AG08396 (cell line): ENCODE measurements around the gene NIBAN1.
A peak's percentile ranks its signal among the peaks of the same experiment; 100 is the strongest.
"Not testable (repeated sequence)": the region's sequence is repeated elsewhere in the genome, so short reads cannot be mapped to it uniquely, and the experiment has no call there.

Experiments used
- DNase-seq: peaks from one replicate; pipeline ENCODE4 v3.0.0; 2012; ENCODE audit warnings: low spot score, mixed read lengths

Gene NIBAN1

DNA sequence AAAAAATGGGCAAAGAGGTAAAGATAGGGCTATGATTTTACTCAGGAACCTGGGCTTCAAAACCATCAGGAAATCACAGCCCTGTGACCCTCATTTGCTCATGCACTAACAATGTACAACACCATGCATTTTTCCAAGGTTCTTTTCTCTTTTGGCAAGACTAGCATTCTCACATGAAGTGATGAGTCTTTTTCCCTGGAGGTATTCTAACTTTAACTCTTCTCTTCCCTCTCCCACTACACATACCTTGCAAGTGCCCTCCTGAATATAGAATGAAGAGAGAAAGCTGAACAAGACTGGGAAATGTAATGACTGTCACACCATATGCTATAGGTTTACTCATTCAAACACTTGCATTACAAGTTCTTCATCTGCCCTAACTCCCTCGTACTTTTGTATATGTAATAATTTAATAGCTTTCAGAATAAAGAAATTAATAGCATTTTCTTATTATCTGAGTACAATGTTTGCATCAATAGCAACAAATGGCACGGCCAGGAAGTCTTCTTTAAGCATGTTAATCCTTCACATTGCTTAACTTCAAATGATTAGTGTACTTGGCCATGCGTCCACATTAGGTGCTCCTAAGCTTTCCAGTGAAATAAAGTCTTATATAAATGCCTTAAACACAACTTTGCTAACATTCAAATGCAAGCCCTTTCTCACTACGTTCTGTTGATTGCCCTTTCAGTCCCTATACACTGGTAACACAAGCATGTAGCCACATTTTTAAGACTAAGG lies 1.8 kb downstream of the NIBAN1 start:
- peak; percentile 52 for DNase-seq

DNA sequence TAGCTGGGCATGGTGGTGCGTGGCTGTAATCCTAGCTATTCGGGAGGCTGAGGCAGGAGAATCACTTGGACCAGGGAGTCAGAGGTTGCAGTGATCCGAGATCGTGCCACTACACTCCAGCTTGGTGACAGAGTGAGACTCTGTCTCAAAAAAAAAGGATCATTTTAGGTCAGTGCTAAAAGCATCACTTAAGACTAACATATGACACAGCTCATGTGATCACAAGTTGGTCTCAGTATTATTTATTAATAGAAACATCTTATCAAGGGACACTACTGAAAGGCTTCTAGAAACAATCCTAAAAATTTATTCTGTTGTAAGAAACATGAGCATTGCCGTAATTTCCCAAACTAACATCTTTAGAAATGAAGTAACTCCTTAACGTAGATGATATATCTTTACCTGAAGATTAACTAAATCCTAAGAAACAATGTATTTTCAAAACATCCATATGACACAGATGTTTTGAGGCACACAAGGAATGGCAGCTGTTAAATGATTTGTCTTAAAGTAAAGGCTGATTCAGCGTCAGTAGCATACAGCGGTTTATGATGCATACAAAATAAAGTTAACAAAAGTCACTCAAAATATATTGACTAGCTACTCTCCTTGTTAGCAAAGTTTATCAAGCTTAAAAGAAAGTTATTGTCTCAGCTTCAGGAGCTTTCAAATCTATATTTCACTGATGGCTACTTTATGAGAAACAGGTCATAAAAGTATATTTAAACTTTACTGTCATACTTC lies 2.6 kb downstream of the NIBAN1 start:
- DNase-seq = no peak

DNA sequence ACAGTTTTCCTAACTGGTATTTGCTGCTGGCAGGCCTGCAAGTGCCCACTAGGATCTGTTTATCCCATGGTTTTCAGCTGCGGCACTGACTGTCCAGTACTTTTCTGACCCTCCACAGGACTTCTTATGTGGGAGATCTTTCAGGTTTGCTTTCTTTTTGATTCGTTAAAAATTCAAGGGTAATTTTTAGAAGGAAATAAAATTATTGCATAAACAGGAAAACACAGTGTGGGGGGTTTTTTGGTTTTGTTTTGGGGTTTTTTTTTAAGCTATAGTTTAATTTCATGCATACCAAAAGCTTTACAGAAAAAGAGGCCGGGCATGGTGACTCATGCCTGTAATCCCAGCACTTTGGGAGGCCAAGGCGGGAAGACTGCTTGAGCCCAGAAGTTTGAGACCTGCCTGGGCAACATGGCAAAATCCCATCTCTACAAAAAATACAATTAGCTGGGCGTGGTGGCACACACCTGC lies 3.6 kb downstream of the NIBAN1 start:
- no peak for DNase-seq

DNA sequence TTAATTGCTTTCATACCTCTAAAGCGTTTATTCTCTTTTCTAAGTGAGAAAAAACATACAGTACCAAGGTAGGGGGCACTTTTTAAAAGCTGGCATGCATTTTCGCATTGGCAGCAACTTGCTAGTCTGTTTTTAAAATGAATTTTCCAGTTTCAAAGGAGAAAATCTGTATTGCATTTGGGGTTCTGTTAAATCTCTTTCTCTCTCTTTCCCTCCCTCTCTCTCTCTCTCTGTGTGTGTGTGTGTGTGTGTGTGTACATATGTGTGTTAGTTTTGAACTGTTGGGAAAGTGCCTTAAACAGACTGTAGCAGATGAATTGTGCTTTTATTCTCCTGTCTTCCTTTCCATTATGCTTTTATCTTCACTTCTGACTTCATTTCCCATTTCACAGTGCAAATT lies 7.3 kb downstream of the NIBAN1 start:
- DNase-seq = no peak

DNA sequence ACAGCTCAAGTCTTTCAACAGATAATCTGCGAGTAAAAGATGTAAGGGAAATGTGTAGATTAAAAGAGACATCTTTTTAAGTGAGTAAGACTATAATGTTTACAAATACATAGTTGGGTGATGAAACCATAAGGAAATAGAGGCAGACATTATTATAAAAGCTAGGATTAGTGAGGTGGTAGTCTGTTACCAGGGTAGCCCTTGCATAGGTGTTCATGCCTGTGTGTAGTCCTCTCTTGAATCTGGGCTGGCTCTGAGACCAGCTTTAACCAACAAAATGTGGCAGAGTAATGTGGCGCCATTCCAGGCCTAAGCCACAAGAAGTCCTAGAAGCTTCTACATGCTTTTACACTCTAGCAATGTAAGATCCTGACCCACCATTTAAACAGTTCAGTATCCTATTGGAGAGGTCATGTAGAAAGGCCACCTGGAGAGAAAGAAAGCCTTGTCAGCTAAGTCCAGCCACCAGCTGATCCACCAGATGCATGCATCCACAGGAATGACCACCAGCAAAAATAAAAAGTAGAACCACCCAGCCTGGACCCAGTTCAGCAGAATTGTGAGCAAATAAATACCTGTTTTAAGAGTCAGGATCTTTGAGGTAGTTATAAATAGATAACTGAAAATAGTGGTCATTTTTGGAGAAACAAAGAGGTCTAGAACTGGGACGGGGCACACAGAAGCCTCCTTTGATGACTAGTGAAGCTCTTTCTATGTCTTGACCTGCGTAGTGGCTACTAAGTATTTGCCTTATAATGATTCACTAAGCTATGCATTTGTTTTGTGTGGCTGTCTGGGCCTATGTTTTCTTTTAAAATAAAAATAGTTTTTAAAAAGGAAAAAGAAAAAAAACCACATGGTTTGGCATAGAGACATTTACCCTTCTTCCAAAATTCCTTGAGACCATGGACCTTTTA lies 8.1 kb downstream of the NIBAN1 start:
- DNase-seq = no peak

DNA sequence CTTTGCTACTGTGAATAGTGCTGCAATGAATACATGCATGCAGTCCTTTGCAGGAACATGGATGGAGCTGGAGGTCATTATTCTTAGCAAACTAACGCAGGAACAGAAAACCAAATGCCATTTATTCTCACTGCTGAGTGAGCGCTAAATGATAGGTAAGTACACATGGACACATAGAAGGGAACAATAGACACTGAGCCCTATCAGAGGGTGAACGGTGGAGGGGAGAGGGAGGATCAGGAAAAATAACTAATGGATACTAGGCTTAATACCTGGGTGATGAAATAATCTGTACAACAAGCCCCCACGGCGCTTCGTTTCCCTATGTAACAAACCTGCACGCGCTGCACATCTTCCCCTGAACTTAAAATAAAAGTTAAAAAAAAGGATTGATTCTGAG lies 8.9 kb downstream of the NIBAN1 start:
- DNase-seq = no peak

DNA sequence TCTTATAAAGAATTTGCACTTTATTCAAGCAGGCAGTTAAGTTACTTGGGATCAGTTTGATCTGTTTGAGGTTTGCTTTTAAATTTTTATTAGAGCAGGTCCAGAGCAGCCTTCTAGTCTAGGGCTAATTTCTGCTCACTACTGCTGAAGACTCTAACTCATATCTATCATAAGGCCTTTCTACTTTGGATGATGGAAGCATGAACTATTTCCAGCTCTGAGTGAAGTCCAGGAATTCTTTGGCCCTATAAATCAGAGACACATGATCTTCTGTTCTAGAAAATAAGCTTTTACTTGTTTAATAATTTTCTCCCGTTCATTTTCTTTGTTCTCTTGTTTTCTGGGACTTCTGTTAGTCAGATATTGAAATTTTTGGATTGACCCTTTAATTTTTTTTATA lies 14.7 kb downstream of the NIBAN1 start:
- DNase-seq = no peak

DNA sequence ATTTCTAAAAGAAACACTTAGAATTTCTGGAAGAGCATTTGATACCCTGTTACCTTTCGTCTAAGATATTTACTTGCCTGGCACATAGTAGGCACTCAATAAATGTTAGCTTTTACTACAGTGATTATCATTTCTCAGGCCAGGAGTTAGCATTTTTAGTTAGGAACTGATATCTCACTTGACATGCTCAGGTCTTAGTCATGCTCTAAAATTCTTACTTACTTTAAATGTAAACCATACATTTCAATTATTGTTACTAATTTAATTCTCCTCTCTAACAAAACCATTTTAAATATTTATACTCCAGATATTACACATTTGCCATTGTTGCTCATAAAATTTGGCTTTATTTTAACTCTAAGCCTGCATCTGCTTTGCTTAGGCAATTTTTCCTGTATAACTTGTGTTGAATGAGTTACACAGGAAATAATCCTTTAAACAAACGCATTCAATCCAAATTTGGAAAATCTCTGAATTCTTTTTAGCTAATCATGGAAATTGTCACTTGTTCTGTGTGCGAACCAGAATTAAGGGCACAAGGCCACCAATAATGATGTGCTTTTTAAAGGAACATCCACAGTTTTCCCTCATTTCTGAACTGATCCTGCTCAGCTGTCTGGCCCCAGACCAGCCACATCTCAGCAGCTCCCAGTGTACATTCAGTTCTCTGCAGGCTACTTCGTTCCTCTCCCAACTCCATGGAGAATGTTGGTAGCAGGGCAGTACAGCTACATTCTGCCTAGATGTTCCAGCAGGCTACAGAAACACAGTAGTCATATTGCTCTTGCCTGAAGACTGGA lies 15.6 kb downstream of the NIBAN1 start:
- DNase-seq = no peak

DNA sequence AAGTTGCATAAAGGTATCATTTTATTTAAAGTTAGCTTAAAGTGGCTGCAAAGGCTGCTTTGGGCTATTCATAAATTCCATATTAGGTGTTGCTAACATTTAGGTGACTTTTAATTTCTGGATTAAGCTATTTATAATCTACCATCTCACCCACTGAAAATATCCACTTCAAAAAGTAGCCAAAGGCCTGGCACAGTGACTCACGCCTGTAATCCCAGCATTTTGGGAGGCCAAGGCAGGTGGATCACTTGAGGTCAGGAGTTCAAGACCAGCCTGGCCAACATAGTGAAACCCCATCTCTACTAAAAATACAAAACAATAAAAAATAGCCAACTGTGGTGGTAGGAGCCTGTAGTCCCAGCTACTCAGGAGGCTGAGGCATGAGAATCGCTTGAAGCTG lies 16.4 kb downstream of the NIBAN1 start:
- DNase-seq = not testable (repeated sequence)

DNA sequence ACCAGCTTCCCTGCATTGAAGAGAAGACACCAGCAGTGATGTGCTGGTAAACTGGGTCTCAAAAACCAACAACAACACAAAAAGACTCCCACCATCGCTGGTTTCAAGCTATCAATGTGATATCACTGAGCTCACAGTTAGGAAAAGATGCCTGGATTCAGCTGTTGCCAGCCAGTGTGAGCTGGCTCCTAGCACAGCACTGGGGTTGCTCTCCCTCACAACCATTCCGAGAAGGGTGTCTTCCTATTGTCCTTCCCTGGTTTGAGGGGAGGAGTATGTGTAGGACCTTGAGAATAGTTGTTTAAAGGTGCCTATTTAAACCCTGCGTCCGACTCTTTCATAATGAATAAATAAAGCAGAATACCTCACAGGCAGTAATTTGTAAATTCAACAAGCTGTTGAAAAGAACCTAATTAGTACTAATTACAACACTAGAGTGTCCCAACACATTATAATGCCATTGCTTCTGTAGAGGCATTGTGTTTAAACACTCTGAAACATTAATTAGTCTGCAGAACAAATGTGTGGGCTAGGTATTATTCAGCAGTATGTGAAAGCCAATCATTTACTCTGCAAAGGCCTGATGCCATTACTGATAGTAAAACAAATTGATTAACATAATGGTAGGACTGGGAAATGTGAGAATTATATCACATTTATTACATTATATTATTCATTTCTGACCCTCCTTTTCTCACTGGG lies 17.2 kb downstream of the NIBAN1 start:
- no peak for DNase-seq

DNA sequence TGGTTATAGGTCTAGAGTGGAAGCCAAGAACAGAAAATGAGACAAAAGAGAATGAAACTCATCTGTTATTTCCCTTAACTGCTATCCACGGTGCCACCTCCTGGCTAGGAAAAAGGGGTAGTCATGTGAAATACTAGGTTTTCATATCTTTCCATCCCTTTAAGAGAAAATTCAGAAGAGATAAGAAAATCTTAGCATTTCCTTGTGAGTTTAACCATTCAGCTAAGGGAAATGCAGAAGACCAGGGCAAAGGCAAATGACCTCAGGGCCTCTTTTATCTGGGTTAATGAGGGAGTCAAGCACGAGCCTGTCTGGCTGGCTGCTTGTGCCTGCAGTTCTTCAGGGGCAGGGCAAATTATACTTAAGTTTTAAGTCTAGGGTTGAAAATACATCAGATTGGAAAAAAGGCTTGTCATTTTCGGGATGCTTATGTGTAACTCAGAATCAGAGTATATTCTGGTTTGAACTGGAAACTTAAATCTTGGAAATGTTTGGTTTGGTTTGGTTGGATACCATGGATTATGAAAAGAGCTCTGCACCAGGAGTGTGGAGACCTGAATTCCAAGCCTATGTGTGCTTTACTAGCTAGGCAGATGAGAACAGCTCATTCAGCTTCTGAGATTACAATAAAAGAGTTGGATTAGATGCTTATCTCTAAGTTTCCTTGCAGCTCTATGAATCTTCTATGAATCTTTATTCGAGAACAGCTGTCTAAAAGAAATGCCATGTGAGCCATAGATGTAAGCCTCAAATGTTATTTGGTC lies 19.9 kb downstream of the NIBAN1 start:
- no peak for DNase-seq

DNA sequence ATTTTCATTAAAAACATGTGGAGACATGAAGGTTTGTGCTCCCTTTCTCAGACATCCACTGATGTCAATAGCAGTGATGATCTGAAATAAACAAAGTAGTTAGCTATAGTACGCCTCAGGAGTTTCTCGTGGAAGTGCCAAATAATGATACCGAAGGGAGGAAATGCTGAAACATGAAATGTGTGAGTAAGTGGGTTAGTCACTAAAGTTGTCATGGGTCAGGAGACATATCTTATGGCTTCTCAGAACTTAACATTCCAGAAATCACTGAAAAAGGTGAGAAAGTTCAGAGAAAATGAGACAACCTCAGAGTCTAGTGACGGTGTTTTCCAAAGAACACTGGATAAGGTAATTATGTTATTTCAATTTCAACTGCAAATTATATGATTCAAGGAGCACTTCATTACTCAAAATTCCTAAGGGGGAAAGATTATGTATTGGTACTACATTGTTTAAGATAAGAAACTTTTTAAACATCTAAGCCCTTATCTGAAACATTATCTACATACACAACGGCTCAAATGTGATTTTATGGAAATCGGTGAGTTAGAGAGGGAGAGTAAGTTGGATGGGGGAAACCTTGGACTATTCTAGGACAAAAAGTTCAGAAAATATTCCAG lies 20.6 kb downstream of the NIBAN1 start:
- no peak for DNase-seq

DNA sequence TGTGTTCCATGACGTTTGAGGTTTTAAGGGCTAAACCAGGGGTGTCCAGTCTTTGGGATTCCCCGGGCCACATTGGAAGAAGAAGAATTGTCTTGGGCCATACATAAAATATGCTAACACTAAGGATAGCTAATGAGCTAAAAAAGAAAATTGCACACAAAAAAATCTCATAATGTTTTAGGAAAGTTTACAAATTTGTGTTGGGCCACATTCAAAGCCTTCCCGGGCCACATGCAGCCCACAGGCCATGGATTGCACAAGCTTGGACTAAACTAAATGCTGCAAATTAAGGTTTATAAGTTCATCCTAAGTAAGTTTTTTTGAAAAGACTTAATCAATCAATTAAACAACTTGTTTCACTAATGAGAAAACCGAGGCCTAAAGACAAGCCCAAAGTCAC lies 21.9 kb downstream of the NIBAN1 start:
- DNase-seq = no peak

DNA sequence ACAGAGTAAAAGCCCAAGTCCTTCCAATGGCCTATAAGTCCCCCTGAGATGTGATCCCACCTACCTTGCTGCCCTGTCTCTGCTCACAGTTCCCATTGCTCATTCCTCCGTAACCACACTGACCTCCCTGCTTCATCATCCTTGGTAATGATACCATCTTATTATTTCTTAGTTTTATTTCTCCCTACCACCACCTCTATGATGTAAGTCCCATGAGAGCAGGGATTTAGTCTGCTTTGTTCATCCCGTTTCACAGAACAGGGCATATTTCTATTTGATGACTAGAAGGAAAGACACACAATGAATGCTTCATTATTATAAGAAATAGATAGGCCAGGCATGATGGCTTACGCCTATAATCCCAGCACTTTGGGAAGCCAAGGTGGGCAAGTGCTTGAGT lies 22.5 kb downstream of the NIBAN1 start:
- no peak for DNase-seq

DNA sequence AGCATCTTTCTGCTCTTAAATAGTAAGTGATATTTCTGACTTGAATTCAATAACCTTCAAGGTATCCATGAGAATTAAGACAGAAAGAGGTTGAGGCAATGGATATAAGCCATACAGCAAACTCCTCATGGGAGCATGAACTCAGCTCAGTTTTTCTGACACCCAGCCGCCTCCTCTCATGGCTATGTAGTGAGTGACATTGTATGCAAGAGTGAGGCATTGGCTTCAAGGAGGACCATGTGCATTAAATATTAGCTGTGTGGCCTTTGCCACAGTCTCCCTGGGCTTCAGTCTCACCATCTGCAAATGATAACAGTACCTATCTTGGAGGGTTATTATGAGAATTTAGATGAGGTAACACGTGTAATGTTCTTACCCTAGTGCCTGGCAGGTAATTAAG lies 23.4 kb downstream of the NIBAN1 start:
- DNase-seq = no peak

DNA sequence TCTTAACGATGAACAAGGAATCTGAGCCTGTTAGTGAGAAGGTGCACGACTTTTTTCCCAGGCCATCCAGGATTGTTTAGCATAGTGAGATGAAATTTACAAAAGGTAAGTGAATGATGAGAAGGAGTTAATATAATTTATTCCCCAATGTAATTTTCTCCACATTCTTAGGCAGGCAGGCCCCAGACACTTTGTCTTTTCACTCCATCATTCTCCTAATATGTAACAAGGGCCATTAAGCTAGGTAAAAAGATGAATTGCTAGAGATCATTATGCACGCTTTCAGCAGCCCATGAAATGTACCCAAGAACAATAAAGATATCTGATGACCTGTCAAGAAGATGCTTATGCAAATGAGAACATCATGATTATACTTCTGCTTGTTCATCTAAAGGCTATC lies 24.1 kb downstream of the NIBAN1 start:
- no peak for DNase-seq

DNA sequence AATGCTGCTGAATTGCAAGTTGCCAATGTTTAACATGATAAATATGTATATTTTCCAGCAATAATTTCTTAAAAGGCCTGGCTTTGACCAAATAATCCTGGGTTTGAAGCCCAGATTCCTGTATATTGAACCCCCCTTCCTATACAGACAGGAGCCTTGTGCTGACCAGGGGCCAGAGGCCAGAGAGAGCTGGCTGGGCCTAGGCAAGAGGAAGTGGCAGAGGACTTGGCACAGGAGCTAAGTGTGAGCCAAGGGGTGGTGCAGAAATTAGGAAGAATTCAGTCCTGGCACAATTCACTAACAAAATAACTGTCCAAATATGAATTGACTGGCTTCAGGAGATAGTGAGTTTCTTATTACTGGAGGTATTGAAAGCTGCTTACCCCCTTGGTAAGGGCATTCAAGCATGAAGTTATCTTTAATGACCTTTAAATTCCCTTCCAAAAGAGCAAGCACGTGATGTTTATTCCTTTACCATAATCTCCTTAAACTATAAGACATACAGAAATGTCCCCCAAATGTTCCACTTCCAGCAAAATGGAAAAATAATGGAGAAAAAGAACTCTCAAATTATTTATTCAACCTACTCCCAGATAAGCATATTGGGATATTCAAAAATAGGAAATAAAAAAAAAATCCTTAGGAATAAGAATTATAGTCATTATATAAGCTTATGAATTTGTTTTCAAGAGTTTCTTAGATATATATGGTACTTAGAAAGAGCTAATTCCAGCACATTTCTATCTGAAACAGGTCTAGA lies 26.6 kb downstream of the NIBAN1 start:
- DNase-seq = no peak

DNA sequence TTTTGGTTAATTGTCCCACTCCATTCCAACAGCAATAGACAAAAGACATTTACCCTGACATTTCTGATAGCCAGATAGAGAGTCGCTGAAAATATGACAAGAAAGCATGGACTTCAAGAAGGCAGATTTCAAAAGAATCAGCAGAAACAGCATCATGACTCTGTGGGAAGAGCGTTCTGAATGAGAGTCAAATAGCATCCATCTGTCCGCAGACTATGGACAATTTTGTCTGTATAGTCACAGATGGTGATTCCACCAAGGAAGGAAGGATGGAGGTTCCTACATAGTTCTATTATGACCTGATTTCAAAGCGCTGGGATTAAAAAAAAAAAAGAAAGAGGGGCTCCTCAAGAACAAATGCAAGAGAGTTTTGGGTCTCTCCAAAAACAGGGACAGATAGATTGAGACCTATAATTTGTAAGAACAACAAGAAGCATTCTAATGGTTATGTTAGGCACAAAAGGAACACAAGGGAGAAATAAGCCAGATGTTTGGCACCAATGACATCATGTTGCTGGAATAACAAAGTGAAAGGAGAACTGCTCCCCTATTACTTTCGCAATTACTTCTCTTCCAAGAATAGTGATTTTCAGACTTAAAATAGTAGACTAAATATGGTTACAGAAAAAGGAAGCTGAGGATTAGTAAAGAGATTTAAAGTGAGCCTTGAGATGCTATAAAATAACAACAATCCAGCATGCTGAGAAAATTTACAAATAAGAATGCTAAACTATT lies 28.5 kb downstream of the NIBAN1 start:
- peak; percentile 24 for DNase-seq
